NCI-H1417 (cell line): ENCODE data around the gene XPNPEP2.

ENCODE experiments used
- DNase-seq, 3 experiments: peaks; one replicate each; lab custom pipeline; 2025; lab: John Stamatoyannopoulos, UW

Gene XPNPEP2

GRCh38 chrX:129798456-129798855 is 59.7 kb downstream of the XPNPEP2 start:
- no peak for DNase-seq

- no peak for DNase-seq
Observed at GRCh38 chrX:129798888-129799287, 60.1 kb downstream of the XPNPEP2 start.

GRCh38 chrX:129800186-129800585 is 61.4 kb downstream of the XPNPEP2 start:
- DNase-seq, result no peak

GRCh38 chrX:129802863-129803262 is 64.1 kb downstream of the XPNPEP2 start:
- DNase-seq, result no peak

GRCh38 chrX:129804806-129805205 is 66.0 kb downstream of the XPNPEP2 start:
- DNase-seq, result no peak

GRCh38 chrX:129808158-129808828 is 69.5 kb downstream of the XPNPEP2 start:
- DNase-seq, result no peak

- no peak for DNase-seq
Observed at GRCh38 chrX:129808829-129809796, 70.3 kb downstream of the XPNPEP2 start.

GRCh38 chrX:129813662-129814368 is 75.0 kb downstream of the XPNPEP2 start:
- DNase-seq, result no peak

- DNase-seq, result no peak
Observed at GRCh38 chrX:129818123-129818522, 79.3 kb downstream of the XPNPEP2 start.
